AG04450 (cell line): ENCODE measurements around the gene UNC5C. TPM values are rescaled to one million over a fixed set of nuclear protein-coding genes. Genes with fewer than 3 reads are reported as not detected.

Experiments
- CTCF ChIA-PET: fragments of 300-600, 350-600 bp; formaldehyde crosslinking; extraction: SDS; loops from one replicate; lab custom pipeline; 2022; ENCODE audit warnings: antibody characterized with exemption, inconsistent platforms; lab: Charles Lee
- POLR2A ChIA-PET: fragments of 350-600 bp; formaldehyde crosslinking; extraction: SDS; loops from one replicate; lab custom pipeline; 2021; ENCODE audit warnings: antibody characterized with exemption, inconsistent platforms; lab: Yijun Ruan, JAX
- DNase-seq: peaks from one replicate; pipeline ENCODE4 v3.0.0-alpha.2; 2011; ENCODE audit warnings: low read depth, low spot score
- H3K27ac ChIP-seq: one replicate; pipeline ENCODE4 v1.5.1; 2012; ENCODE audit warnings: low read depth, low read length, control low read depth
- H3K27me3 ChIP-seq: one replicate; pipeline ENCODE4 v1.6.0; 2012; ENCODE audit warnings: low read length; ENCODE audit not compliant: control insufficient read depth, insufficient read depth
- H3K4me3 ChIP-seq: 2 replicates; pipeline ENCODE4 v1.5.1; 2011; ENCODE audit warnings: mild to moderate bottlenecking, low read depth, low read length, control low read depth
- H3K9me3 ChIP-seq: 2 replicates; pipeline ENCODE4 v1.5.1; 2012; ENCODE audit warnings: low read length; ENCODE audit not compliant: control insufficient read depth, insufficient read depth
- polyA plus RNA-seq: library from polyadenylated mRNA; depleted of rRNA; stranded (reverse); fragments of >200 nt; gene quantifications from 2 replicates; pipeline ENCODE4 v1.2.3, GENCODE V29; 2011
- TF ChIP-seq, protein P1 (sequence below): IDR thresholded peaks from 2 replicates; pipeline ENCODE4 v1.5.1; 2011; ENCODE audit warnings: low read depth, low read length, control low read depth, inconsistent platforms

UNC5C gene
- polyA plus RNA-seq, 1 experiment: 0.07 TPM

- POLR2A ChIA-PET: no interaction called here
- CTCF ChIA-PET: no interaction called here
- no peaks in the 10 kb centered on the region for H3K27me3 ChIP-seq
- H3K9me3 ChIP-seq: no peaks in the 10 kb centered on the region
- H3K4me3 ChIP-seq: no peak overlapping the region
- H3K27ac ChIP-seq: no peak overlapping the region
- DNase-seq: no peak
- TF ChIP-seq, protein P1, sequence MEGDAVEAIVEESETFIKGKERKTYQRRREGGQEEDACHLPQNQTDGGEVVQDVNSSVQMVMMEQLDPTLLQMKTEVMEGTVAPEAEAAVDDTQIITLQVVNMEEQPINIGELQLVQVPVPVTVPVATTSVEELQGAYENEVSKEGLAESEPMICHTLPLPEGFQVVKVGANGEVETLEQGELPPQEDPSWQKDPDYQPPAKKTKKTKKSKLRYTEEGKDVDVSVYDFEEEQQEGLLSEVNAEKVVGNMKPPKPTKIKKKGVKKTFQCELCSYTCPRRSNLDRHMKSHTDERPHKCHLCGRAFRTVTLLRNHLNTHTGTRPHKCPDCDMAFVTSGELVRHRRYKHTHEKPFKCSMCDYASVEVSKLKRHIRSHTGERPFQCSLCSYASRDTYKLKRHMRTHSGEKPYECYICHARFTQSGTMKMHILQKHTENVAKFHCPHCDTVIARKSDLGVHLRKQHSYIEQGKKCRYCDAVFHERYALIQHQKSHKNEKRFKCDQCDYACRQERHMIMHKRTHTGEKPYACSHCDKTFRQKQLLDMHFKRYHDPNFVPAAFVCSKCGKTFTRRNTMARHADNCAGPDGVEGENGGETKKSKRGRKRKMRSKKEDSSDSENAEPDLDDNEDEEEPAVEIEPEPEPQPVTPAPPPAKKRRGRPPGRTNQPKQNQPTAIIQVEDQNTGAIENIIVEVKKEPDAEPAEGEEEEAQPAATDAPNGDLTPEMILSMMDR: no peak
Observed at GRCh38 chr4:95317085-95317793, 231.5 kb downstream of the UNC5C start.

DNA sequence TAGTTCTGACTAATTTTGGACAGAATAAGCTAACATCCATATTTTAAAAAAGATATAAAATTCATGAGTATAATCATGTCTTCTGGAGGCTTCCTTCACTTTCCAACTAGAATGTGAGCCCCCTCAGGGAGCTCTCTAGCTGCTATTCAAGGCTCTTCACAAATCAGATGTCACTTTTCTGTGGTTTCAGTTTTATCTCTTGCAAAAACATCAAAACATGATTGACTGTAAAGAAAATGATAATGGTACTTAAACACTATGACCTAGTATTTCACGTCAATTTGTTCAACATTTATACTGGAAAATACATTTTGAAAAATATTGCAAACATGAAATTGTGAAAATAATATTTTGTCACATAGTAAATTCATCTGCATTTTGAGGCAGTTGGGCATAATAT lies 234.2 kb downstream of the UNC5C start:
- Histone ChIP-seq H3K27ac (no peak overlapping the region), H3K9me3 (no peaks in the 10 kb centered on the region), H3K27me3 (no peaks in the 10 kb centered on the region), H3K4me3 (no peak overlapping the region)
- TF ChIP-seq, protein P1: no peak
- ChIA-PET CTCF (no interaction called here), POLR2A (no interaction called here)
- DNase-seq: no peak

DNA sequence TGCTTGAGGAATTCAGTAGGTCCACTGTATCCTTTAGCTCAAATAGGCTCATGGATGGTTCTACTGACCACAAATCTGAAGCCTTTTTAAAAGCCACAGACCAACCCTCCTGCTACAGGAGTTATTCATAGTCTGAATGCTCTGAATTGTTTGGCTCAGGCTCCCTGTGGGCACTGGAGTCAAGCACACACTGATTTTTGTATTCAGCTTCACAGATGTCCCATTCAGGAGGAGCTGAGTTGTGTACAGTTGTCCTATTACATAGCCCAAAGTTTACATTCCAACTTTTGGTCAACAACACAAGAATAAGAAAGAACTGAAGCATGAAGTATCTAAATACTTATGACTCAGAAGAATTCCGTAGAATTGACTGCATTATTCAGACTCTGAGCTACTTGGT lies 243.9 kb downstream of the UNC5C start:
- POLR2A ChIA-PET: no interaction called here
- CTCF ChIA-PET: no interaction called here

GRCh38 chr4:95300304-95300703 lies 248.5 kb downstream of the UNC5C start:
- Histone ChIP-seq H3K4me3 (no peak overlapping the region), H3K27me3 (no peaks in the 10 kb centered on the region), H3K27ac (no peak overlapping the region), H3K9me3 (no peaks in the 10 kb centered on the region)
- CTCF ChIA-PET: no interaction called here
- no peak for DNase-seq
- POLR2A ChIA-PET: no interaction called here
- TF ChIP-seq, protein P1: no peak

More for the DNA sequence above, 243.9 kb downstream of the UNC5C start:
- TF ChIP-seq, protein P1: no peak
- H3K27ac ChIP-seq: no peak overlapping the region
- H3K4me3 ChIP-seq: no peak overlapping the region
- no peaks in the 10 kb centered on the region for H3K9me3 ChIP-seq
- no peaks in the 10 kb centered on the region for H3K27me3 ChIP-seq
- no peak for DNase-seq

- DNase-seq: no peak
- CTCF ChIA-PET: no interaction called here
- TF ChIP-seq, protein P1: no peak
- Histone ChIP-seq H3K4me3 (no peak overlapping the region), H3K27ac (no peak overlapping the region), H3K27me3 (no peaks in the 10 kb centered on the region), H3K9me3 (no peaks in the 10 kb centered on the region)
- POLR2A ChIA-PET: no interaction called here
Observed at GRCh38 chr4:95296052-95296451, 252.7 kb downstream of the UNC5C start.
